K562 (cell line): ENCODE measurements around the gene FAM162B. TPM values are rescaled to one million over a fixed set of nuclear protein-coding genes. Genes with fewer than 3 reads are reported as not detected.

Source experiments
- ATAC-seq: fragments of 200-7000 bp; cut with Tn5 transposase; 3 replicates; pipeline ENCODE4 v1.9.1; 2020; ENCODE audit warnings: moderate library complexity
- BruUV-seq: library from RNA; stranded (reverse); fragments of 400-500 nt; replicated peaks from 2 replicates; lab custom pipeline; 2021; lab: Mats Ljungman, UMichigan
- CTCF ChIA-PET: fragments of 300-600 bp; formaldehyde crosslinking; extraction: SDS; loops from one replicate; lab custom pipeline; 2021; ENCODE audit warnings: low intra/inter-chr PET ratio; lab: Yijun Ruan, JAX
- POLR2A ChIA-PET: fragments of 300-600, 350-650 bp; sonication (Branson Sonifier 250); formaldehyde crosslinking; extraction: SDS; loops from one replicate; lab custom pipeline; 2021; ENCODE audit warnings: antibody characterized with exemption, inconsistent platforms; lab: Yijun Ruan, JAX
- DNase-seq, 4 experiments: peaks; one replicate each; pipeline versions ENCODE4 v3.0.0 to v3.0.0-alpha.2; 2011 to 2018; ENCODE audit warnings: low spot score in 3 of 4, mixed read lengths in 3 of 4; ENCODE audit errors: extremely low read depth in 1 of 4
- FAIRE-seq: peaks from 2 replicates; lab custom pipeline; 2011; peaks lifted over from hg19 to GRCh38; lab: Jason Lieb, UNC
- H2AFZ ChIP-seq: 2 replicates; pipeline ENCODE4 v1.6.0; 2011; ENCODE audit warnings: low read depth, low read length, control low read depth, inconsistent platforms
- H3K27ac ChIP-seq: fragments of 200-600 bp; 3 replicates; pipeline ENCODE4 v1.8.0; 2011; ENCODE audit warnings: low read depth, mild to moderate bottlenecking, control low read depth, inconsistent platforms, low read length, moderate library complexity, mixed read lengths; ENCODE audit errors: extremely low read depth
- H3K27me3 ChIP-seq, 2 experiments: fragments of 300-600 bp in 1 of 2; 2 replicates in 1 of 2; 3 replicates in 1 of 2; pipeline versions ENCODE4 v1.6.0 to v1.8.0; 2011; ENCODE audit warnings: inconsistent platforms in 2 of 2, low read length in 2 of 2, mild to moderate bottlenecking in 1 of 2, mixed read lengths in 1 of 2, moderate library complexity in 1 of 2; ENCODE audit not compliant: control insufficient read depth in 2 of 2, insufficient read depth in 2 of 2
- H3K36me3 ChIP-seq: fragments of 300-600 bp; 3 replicates; pipeline ENCODE4 v1.8.0; 2011; ENCODE audit warnings: mild to moderate bottlenecking, low read length, inconsistent platforms; ENCODE audit not compliant: control insufficient read depth, insufficient read depth
- H3K4me1 ChIP-seq, 2 experiments: fragments of 200-600 bp in 1 of 2; replicated peaks in 1 of 2; 2 replicates in 1 of 2; 3 replicates in 1 of 2; pipeline versions ENCODE4 v1.5.1 to v1.8.0; 2011; ENCODE audit warnings: inconsistent platforms in 2 of 2, low read length in 2 of 2, mild to moderate bottlenecking in 1 of 2, mixed read lengths in 1 of 2, moderate library complexity in 1 of 2; ENCODE audit not compliant: control insufficient read depth in 2 of 2, insufficient read depth in 2 of 2
- H3K4me2 ChIP-seq: 2 replicates; pipeline ENCODE4 v1.6.1; 2011; ENCODE audit warnings: low read length, control low read depth, inconsistent platforms, mixed read lengths; ENCODE audit not compliant: insufficient read depth
- H3K4me3 ChIP-seq: fragments of 200-600 bp; sonication (generic), shearing (Covaris generic); 2 replicates; pipeline ENCODE4 v1.5.1; 2016; ENCODE audit warnings: control low read depth, inconsistent platforms
- H3K79me2 ChIP-seq: fragments of 200-600 bp; 3 replicates; pipeline ENCODE4 v1.8.0; 2011; ENCODE audit warnings: low read length, inconsistent platforms; ENCODE audit not compliant: control insufficient read depth, insufficient read depth
- H3K9ac ChIP-seq, 2 experiments: 2 replicates each; pipeline versions ENCODE4 v1.6.0 to v1.6.1; 2011; ENCODE audit warnings: low read depth in 2 of 2, low read length in 2 of 2, control low read depth in 1 of 2, inconsistent platforms in 1 of 2, mild to moderate bottlenecking in 1 of 2, mixed read lengths in 1 of 2; ENCODE audit not compliant: insufficient read depth in 1 of 2
- H3K9me1 ChIP-seq: one replicate; pipeline ENCODE4 v1.6.0; 2011; ENCODE audit warnings: inconsistent platforms, mild to moderate bottlenecking, low read length, moderate library complexity; ENCODE audit not compliant: control insufficient read depth, insufficient read depth
- H3K9me3 ChIP-seq: replicated peaks from 2 replicates; pipeline ENCODE4 v1.5.1; 2011; ENCODE audit warnings: low read depth, low read length, inconsistent platforms; ENCODE audit not compliant: control insufficient read depth, insufficient read depth
- H4K20me1 ChIP-seq: replicated peaks from 2 replicates; pipeline ENCODE4 v1.6.1; 2011; ENCODE audit warnings: low read length, inconsistent platforms, mixed read lengths; ENCODE audit not compliant: control insufficient read depth, insufficient read depth
- CBX2 ChIP-seq: fragments of 200-600 bp; sonication (generic); IDR thresholded peaks from one replicate; pipeline ENCODE4 v1.6.1; 2012; ENCODE audit warnings: mild to moderate bottlenecking, low read length, inconsistent platforms; ENCODE audit not compliant: insufficient read depth, poor library complexity, severe bottlenecking
- MTA2 ChIP-seq: fragments of 450-650 bp; IDR thresholded peaks from 2 replicates; pipeline ENCODE4 v1.6.1; 2016; ENCODE audit warnings: low read depth
- POLR2A ChIP-seq: fragments of 450-650 bp; conservative IDR thresholded peaks from 2 replicates; pipeline ENCODE4 v1.6.1; 2016
- RBM25 ChIP-seq: fragments of 200-400 bp; formaldehyde crosslinking; IDR thresholded peaks from 2 replicates; pipeline ENCODE4 v1.6.1; 2018; ENCODE audit warnings: low read length, low read depth, moderate library complexity; ENCODE audit not compliant: severe bottlenecking
- SP2 ChIP-seq: IDR thresholded peaks from 2 replicates; pipeline ENCODE4 v1.6.1; 2011; ENCODE audit warnings: mild to moderate bottlenecking, low read depth, low read length, moderate library complexity; ENCODE audit not compliant: poor library complexity, severe bottlenecking; ENCODE audit errors: extremely low read depth
- in situ Hi-C: fragments of 300-500 bp; cut with MboI; formaldehyde crosslinking; loops from 4 replicates; pipeline ENCODE4 v1.15.0; 2018; ENCODE audit warnings: inconsistent platforms, mixed read lengths
- intact Hi-C: fragments of 100-400 bp; cut with micrococcal nuclease; formaldehyde crosslinking; loops from 2 replicates; pipeline ENCODE4 v1.14.2; 2022
- polyA plus RNA-seq, 8 experiments: library from polyadenylated mRNA; depleted of rRNA in 4 of 8; stranded (reverse) in 5 of 8; unstranded in 3 of 8; fragments of >200 nt; fragmentation: Nextera tagmentation in 2 of 8; fragmentation: Illumina TruSeq in 1 of 8; extraction: Ambion mirVana in 2 of 8; extraction: Trizol in 1 of 8; gene quantifications; 2 replicates each; pipeline versions ENCODE4 v1.2.1 to v1.2.3, GENCODE V29; 2011 to 2014; ENCODE audit warnings: inconsistent platforms in 1 of 8, missing spikeins in 1 of 8
- total RNA-seq, 7 experiments: library from RNA; depleted of rRNA in 6 of 7; stranded (reverse); fragments of >200 nt in 6 of 7; fragmentation: Illumina TruSeq in 2 of 7; extraction: Trizol in 2 of 7; gene quantifications; 2 replicates each; pipeline versions ENCODE4 v1.2.1 to v1.2.3, GENCODE V29; 2011 to 2021; ENCODE audit warnings: low replicate concordance in 1 of 7
- TF ChIP-seq, protein P1 (sequence below), 2 experiments: fragments of 450-650 bp; conservative IDR thresholded peaks; 2 replicates each; pipeline ENCODE4 v1.6.1; 2017; ENCODE audit warnings: mild to moderate bottlenecking in 2 of 2, moderate library complexity in 2 of 2
- TF ChIP-seq, protein P2 (sequence below): fragments of 200-800 bp; sonication (Bioruptor generic); IDR thresholded peaks from 2 replicates; pipeline ENCODE4 v1.6.1; 2016; ENCODE audit warnings: missing genetic modification characterization, missing compliant biosample characterization

FAM162B gene
- total and polyA plus RNA-seq, 9 of the 15 experiments (the other 6 are each of a cell fraction or from before 2014, with no cell fraction given), result not detected

DNA sequence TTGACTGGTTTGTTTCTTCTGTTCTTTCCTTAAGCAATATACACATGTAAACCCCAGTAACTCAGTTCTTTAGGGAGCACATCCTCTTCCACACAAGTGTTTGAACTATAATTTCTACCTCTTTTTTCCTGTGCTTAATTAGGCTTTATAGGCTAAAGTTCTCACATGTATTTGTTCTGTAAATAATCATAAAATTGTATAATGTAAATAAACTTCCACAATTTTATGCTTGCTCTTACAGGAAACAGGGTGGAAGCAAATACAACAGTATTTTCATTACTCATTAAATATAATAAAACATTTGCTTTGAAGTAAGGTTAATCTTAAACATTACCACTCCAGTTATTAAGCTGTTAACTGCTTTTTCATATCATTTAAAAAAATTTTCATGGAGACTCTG lies 36.5 kb upstream of the FAM162B start:
- Histone ChIP-seq H3K4me3 (no peak overlapping the region), H3K4me1 (no peaks in the 10 kb centered on the region), H3K79me2 (no peaks in the 10 kb centered on the region), H3K27ac (no peak overlapping the region), H3K9ac (no peak overlapping the region), H3K9me3 (no peaks in the 10 kb centered on the region), H4K20me1 (no peaks in the 10 kb centered on the region), H3K9me1 (no peaks in the 10 kb centered on the region), H3K36me3 (no peaks in the 10 kb centered on the region), H3K27me3 (no peaks in the 10 kb centered on the region), H2AFZ (no peak overlapping the region), H3K4me2 (no peak overlapping the region)
- TF ChIP-seq POLR2A (no peak), SP2 (no peak), RBM25 (no peak), CBX2 (no peak), MTA2 (no peak)
- TF ChIP-seq, protein P1, sequence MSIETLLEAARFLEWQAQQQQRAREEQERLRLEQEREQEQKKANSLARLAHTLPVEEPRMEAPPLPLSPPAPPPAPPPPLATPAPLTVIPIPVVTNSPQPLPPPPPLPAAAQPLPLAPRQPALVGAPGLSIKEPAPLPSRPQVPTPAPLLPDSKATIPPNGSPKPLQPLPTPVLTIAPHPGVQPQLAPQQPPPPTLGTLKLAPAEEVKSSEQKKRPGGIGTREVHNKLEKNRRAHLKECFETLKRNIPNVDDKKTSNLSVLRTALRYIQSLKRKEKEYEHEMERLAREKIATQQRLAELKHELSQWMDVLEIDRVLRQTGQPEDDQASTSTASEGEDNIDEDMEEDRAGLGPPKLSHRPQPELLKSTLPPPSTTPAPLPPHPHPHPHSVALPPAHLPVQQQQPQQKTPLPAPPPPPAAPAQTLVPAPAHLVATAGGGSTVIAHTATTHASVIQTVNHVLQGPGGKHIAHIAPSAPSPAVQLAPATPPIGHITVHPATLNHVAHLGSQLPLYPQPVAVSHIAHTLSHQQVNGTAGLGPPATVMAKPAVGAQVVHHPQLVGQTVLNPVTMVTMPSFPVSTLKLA (conservative IDR thresholded peaks at IDR 0.05), result no peak
- TF ChIP-seq, protein P2, sequence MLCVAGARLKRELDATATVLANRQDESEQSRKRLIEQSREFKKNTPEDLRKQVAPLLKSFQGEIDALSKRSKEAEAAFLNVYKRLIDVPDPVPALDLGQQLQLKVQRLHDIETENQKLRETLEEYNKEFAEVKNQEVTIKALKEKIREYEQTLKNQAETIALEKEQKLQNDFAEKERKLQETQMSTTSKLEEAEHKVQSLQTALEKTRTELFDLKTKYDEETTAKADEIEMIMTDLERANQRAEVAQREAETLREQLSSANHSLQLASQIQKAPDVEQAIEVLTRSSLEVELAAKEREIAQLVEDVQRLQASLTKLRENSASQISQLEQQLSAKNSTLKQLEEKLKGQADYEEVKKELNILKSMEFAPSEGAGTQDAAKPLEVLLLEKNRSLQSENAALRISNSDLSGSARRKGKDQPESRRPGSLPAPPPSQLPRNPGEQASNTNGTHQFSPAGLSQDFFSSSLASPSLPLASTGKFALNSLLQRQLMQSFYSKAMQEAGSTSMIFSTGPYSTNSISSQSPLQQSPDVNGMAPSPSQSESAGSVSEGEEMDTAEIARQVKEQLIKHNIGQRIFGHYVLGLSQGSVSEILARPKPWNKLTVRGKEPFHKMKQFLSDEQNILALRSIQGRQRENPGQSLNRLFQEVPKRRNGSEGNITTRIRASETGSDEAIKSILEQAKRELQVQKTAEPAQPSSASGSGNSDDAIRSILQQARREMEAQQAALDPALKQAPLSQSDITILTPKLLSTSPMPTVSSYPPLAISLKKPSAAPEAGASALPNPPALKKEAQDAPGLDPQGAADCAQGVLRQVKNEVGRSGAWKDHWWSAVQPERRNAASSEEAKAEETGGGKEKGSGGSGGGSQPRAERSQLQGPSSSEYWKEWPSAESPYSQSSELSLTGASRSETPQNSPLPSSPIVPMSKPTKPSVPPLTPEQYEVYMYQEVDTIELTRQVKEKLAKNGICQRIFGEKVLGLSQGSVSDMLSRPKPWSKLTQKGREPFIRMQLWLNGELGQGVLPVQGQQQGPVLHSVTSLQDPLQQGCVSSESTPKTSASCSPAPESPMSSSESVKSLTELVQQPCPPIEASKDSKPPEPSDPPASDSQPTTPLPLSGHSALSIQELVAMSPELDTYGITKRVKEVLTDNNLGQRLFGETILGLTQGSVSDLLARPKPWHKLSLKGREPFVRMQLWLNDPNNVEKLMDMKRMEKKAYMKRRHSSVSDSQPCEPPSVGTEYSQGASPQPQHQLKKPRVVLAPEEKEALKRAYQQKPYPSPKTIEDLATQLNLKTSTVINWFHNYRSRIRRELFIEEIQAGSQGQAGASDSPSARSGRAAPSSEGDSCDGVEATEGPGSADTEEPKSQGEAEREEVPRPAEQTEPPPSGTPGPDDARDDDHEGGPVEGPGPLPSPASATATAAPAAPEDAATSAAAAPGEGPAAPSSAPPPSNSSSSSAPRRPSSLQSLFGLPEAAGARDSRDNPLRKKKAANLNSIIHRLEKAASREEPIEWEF, result no peak
- intact Hi-C loops, result no loop called here
- in situ Hi-C loops, result no loop called here
- FAIRE-seq (no peak), DNase-seq (no peak), ATAC-seq (no peak)
- ChIA-PET CTCF (no interaction called here), POLR2A (no interaction called here)
- BruUV-seq, result no TSS peak
